Ovary (tissue), 3 donors: ENCODE results near the gene IQSEC1.

Experiments
- CTCF ChIP-seq, 3 donors: fragments of 450-650 bp in 2 of 3; fragments of 200-600 bp in 1 of 3; IDR thresholded peaks; one replicate each; pipeline versions ENCODE4 v1.5.1 to v1.8.0; 2016 to 2022; ENCODE audit warnings: antibody characterized with exemption in 3 of 3, mild to moderate bottlenecking in 1 of 3
- EP300 ChIP-seq: sonication (generic); formaldehyde crosslinking; IDR thresholded peaks from one replicate; pipeline ENCODE4 v1.6.1; 2017; ENCODE audit warnings: antibody characterized with exemption
- POLR2A ChIP-seq: fragments of 450-650 bp; IDR thresholded peaks from one replicate; pipeline ENCODE4 v1.6.1; 2017; ENCODE audit warnings: antibody characterized with exemption, mild to moderate bottlenecking, moderate library complexity
- donor health status: DM: no; HTN: no; CAD: no.

GRCh38 chr3:13075318-13075717, 2.1 kb upstream of the IQSEC1 start:
- no peak for TF ChIP-seq POLR2A
- TF ChIP-seq CTCF (IDR thresholded peaks at IDR 0.05), result no peak
- TF ChIP-seq EP300, result no peak
